Activated CD4-positive, alpha-beta T cell treated with anti-CD3 and anti-CD28 coated beads, Interleukin-2, amount 10 ng/mL, durations not matched to agents 7 days and 5 days (primary cell): ENCODE results near the gene HEATR5A. TPM values are rescaled to one million over a fixed set of nuclear protein-coding genes. Genes with fewer than 3 reads are reported as not detected.

Experiments
- CTCF ChIA-PET: fragments of 350-600 bp; sonication (Branson Sonifier 250); formaldehyde crosslinking; loops from one replicate; lab custom pipeline; 2021; ENCODE audit warnings: antibody characterized with exemption; lab: Charles Lee
- POLR2A ChIA-PET: fragments of 350-600 bp; sonication (Branson Sonifier 250); formaldehyde crosslinking; loops from one replicate; lab custom pipeline; 2021; ENCODE audit warnings: antibody characterized with exemption; lab: Charles Lee
- DNase-seq: peaks from one replicate; pipeline ENCODE4 v3.0.0-alpha.2; 2020
- H3K27ac Mint-ChIP-seq: one replicate; pipeline ENCODE4 v1.8.0; 2021; ENCODE audit warnings: mild to moderate bottlenecking, moderate library complexity, mixed read lengths
- H3K27me3 Mint-ChIP-seq: one replicate; pipeline ENCODE4 v1.8.0; 2021; ENCODE audit warnings: mixed read lengths
- H3K36me3 Mint-ChIP-seq: one replicate; pipeline ENCODE4 v1.8.0; 2021; ENCODE audit warnings: low read depth, mixed read lengths
- H3K4me1 Mint-ChIP-seq: one replicate; pipeline ENCODE4 v1.8.0; 2021; ENCODE audit warnings: mixed read lengths
- H3K4me3 Mint-ChIP-seq: one replicate; pipeline ENCODE4 v1.8.0; 2021; ENCODE audit warnings: mild to moderate bottlenecking, moderate library complexity, mixed read lengths
- H3K9me3 Mint-ChIP-seq: one replicate; pipeline ENCODE4 v1.8.0; 2021; ENCODE audit warnings: mixed read lengths
- total RNA-seq, 2 experiments: library from RNA; stranded (reverse); gene quantifications; one replicate each; pipeline ENCODE4 v1.2.3, GENCODE V29; 2021

HEATR5A gene
- total RNA-seq, 2 experiments from 2014 or later, result 7.1 to 9.6 TPM

- H3K27me3 Mint-ChIP-seq, result no peaks in the 10 kb centered on the region
- ChIA-PET CTCF (no interaction called here), POLR2A (no interaction called here)
- peaks cover 6% of the 10 kb centered on the region for H3K36me3 Mint-ChIP-seq
- peaks cover 4% of the 10 kb centered on the region for H3K4me1 Mint-ChIP-seq
- H3K4me3 Mint-ChIP-seq, result no peak overlapping the region
- no peaks in the 10 kb centered on the region for H3K9me3 Mint-ChIP-seq
- DNase-seq, result no peak
- H3K27ac Mint-ChIP-seq, result no peak overlapping the region
Observed at GRCh38 chr14:31400031-31400638, 20.2 kb downstream of the HEATR5A start.

GRCh38 chr14:31395572-31396205, 24.7 kb downstream of the HEATR5A start:
- Mint-ChIP-seq H3K9me3 (no peaks in the 10 kb centered on the region), H3K27ac (peak overlapping the region; percentile 6), H3K27me3 (no peaks in the 10 kb centered on the region), H3K4me1 (peaks cover 9% of the 10 kb centered on the region), H3K4me3 (no peak overlapping the region), H3K36me3 (peaks cover 6% of the 10 kb centered on the region)
- POLR2A ChIA-PET, result interaction anchor here (1.0 kb wide), 1 partner anchor 25 kb away, joined by 3 read pairs; the partner anchor contains the start of gene HEATR5A
- CTCF ChIA-PET, result interaction anchor here (0.6 to 1.6 kb wide), 2 partner anchors 10 to 22 kb away, joined by 3 to 4 read pairs; no protein-coding TSS in a partner anchor
- no peak for DNase-seq

- POLR2A ChIA-PET, result interaction anchor here (0.5 to 1.0 kb wide), 2 partner anchors 23 to 25 kb away, joined by 3 to 12 read pairs; partner anchors contain the start of gene HEATR5A
Observed at GRCh38 chr14:31395119-31395518, 25.2 kb downstream of the HEATR5A start.

DNA sequence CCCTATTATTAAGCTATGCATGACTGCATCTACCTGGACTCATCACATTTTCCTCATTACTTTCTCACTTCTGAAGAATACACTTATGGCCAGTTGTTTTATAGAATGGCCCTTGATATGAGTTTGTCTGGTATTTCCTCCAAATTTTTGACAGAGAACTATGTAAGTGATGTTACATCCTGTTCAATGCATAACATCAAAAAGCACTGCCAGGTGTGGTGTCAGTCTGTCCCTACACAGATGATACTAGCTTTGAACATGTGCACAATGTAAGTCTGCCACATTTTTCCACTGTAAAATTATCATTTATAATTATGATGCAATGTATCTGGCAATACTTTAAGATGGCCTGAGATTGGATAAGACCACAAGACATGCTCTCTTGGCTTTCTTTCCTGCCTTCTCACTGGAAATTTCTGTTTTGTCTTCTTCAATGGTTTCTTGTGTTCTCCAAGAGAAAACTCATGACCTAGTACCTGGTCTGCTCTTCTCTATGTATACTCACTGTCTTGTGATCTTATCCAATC, 28.3 kb downstream of the HEATR5A start:
- Mint-ChIP-seq H3K4me3 (no peak overlapping the region), H3K27me3 (no peaks in the 10 kb centered on the region), H3K27ac (no peak overlapping the region), H3K36me3 (no peaks in the 10 kb centered on the region), H3K9me3 (no peaks in the 10 kb centered on the region), H3K4me1 (peaks cover 13% of the 10 kb centered on the region)
- no peak for DNase-seq
- CTCF ChIA-PET, result interaction anchor here (0.9 to 1.0 kb wide), 2 partner anchors 14 kb away, joined by 3 read pairs; no protein-coding TSS in a partner anchor
- POLR2A ChIA-PET, result no interaction called here

More at GRCh38 chr14:31395119-31395518, 25.2 kb downstream of the HEATR5A start:
- peaks cover 7% of the 10 kb centered on the region for H3K4me1 Mint-ChIP-seq
- no peak overlapping the region for H3K4me3 Mint-ChIP-seq
- no peaks in the 10 kb centered on the region for H3K27me3 Mint-ChIP-seq
- no peak overlapping the region for H3K27ac Mint-ChIP-seq
- CTCF ChIA-PET, result interaction anchor here (0.6 to 1.6 kb wide), 3 partner anchors 11 to 22 kb away, joined by 3 to 4 read pairs (median 3); no protein-coding TSS in a partner anchor
- H3K9me3 Mint-ChIP-seq, result no peaks in the 10 kb centered on the region
- no peak for DNase-seq
- H3K36me3 Mint-ChIP-seq, result peaks cover 6% of the 10 kb centered on the region

DNA sequence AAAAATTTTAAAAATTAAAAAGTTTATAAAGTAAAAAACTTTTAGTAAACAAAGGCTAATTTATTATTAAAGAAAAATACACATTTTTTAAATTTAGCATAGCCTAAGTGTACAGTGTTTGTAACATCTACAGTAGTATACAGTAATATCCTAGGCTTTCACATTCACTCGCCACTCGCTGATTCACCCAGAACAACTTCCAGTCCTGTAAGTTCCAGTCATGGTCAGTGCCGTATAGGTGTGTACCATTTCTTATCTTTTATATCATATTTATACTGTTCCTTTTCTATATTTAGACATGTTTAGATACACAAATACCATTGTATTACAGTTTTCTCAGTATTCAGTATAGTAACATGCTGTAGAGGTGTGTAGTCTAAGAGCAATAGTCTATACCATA, 28.9 kb downstream of the HEATR5A start:
- Mint-ChIP-seq H3K27me3 (no peaks in the 10 kb centered on the region), H3K9me3 (no peaks in the 10 kb centered on the region), H3K27ac (no peak overlapping the region), H3K36me3 (no peaks in the 10 kb centered on the region), H3K4me3 (no peak overlapping the region), H3K4me1 (peaks cover 13% of the 10 kb centered on the region)
- ChIA-PET POLR2A (no interaction called here), CTCF (interaction anchor here (0.6 to 1.0 kb wide), 3 partner anchors 13 to 193 kb away, joined by 3 to 4 read pairs (median 3); no protein-coding TSS in a partner anchor)
- no peak for DNase-seq

GRCh38 chr14:31389946-31390345, 30.4 kb downstream of the HEATR5A start:
- DNase-seq, result no peak
- no peaks in the 10 kb centered on the region for H3K36me3 Mint-ChIP-seq
- H3K27ac Mint-ChIP-seq, result no peak overlapping the region
- H3K4me1 Mint-ChIP-seq, result peaks cover 13% of the 10 kb centered on the region
- CTCF ChIA-PET, result no interaction called here
- H3K27me3 Mint-ChIP-seq, result no peaks in the 10 kb centered on the region
- no peaks in the 10 kb centered on the region for H3K9me3 Mint-ChIP-seq
- POLR2A ChIA-PET, result no interaction called here
- H3K4me3 Mint-ChIP-seq, result no peak overlapping the region

DNA sequence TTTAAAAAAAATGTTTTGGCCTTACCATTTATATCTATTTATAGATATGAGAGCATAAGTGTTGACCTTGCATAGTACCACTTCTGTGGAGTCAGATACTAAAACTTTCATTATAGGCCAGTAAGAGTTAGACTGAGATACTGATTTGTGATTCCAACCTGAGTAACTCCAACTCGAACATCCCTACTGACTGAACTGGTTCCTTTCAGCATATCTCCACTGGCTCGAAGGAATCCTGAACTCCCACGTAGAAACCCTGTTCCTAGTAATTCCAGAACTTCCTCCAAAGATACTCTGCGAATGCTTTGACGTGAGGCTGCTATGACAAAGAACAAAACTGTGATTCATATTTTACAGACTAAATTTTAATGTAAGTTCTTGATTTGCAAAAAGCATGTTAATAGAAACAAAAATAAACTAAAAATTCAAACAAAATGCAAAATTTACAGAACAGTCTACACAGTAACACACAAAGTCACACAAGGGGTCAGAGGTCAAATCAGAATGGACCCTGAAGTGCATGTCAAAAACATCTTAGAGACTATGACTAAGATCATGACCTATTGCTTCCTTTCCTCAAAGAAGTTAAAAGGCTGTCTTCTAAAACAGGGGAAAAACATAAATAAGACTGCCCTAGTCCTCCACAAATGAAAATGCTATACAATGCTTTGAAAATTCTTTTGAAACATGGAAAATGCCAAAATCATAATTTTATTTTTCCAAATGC, 31.5 kb downstream of the HEATR5A start:
- Mint-ChIP-seq H3K27me3 (no peaks in the 10 kb centered on the region), H3K4me3 (no peak overlapping the region), H3K4me1 (peaks cover 13% of the 10 kb centered on the region), H3K27ac (no peak overlapping the region), H3K36me3 (no peaks in the 10 kb centered on the region), H3K9me3 (no peaks in the 10 kb centered on the region)
- ChIA-PET POLR2A (no interaction called here), CTCF (no interaction called here)
- DNase-seq, result no peak

- H3K27ac Mint-ChIP-seq, result no peak overlapping the region
- CTCF ChIA-PET, result interaction anchor here (0.8 to 2.1 kb wide), 2 partner anchors 10 to 12 kb away, joined by 3 to 6 read pairs; no protein-coding TSS in a partner anchor
- no peak for DNase-seq
- no peaks in the 10 kb centered on the region for H3K9me3 Mint-ChIP-seq
- POLR2A ChIA-PET, result no interaction called here
- no peaks in the 10 kb centered on the region for H3K27me3 Mint-ChIP-seq
- no peak overlapping the region for H3K4me3 Mint-ChIP-seq
- H3K36me3 Mint-ChIP-seq, result peaks cover 3% of the 10 kb centered on the region
- H3K4me1 Mint-ChIP-seq, result peaks cover 11% of the 10 kb centered on the region
Observed at GRCh38 chr14:31387091-31387490, 33.3 kb downstream of the HEATR5A start.

DNA sequence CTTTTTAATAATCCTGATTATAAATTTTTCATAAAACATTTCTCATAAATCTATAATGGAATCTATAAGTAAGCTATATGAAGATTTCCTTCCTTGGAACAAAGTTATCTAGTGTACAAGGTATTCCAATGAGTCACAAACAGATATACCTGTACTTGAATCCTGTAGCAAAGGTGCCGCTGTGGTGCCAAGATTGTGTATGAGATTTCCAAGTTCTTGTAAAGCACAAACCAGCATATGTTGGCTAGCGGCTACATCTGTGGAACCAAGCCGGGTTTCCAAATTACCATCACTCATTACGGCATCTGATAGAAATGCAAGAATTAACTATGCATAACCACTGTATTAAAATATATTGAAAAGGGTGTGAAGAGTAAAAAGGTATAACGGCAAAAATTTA, 34.1 kb downstream of the HEATR5A start:
- Mint-ChIP-seq H3K9me3 (no peaks in the 10 kb centered on the region), H3K27me3 (no peaks in the 10 kb centered on the region), H3K27ac (no peak overlapping the region), H3K36me3 (peaks cover 3% of the 10 kb centered on the region), H3K4me3 (no peak overlapping the region), H3K4me1 (peaks cover 8% of the 10 kb centered on the region)
- POLR2A ChIA-PET, result no interaction called here
- CTCF ChIA-PET, result interaction anchor here (2.1 kb wide), 1 partner anchor 9 kb away, joined by 6 read pairs; no protein-coding TSS in a partner anchor
- no peak for DNase-seq

DNA sequence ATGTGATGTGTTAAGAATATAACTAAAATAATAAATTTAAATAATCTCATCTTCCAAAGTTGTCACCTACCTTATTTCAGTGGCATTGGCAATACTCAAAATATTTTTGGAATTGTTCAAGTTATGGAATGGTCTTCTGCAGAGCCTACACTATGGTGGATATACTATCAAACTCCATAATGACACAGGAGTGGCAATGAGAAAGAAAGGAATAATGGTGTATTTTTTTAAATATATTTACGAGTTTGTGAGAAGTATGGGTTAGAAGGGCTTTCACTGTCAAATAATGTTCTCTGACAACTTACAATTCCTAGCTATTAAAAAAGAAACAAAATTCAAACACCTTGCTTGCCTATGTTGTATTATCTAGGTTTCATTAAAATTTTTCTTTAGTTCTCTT, 38.1 kb downstream of the HEATR5A start:
- POLR2A ChIA-PET, result no interaction called here
- no peak overlapping the region for H3K4me3 Mint-ChIP-seq
- no peaks in the 10 kb centered on the region for H3K9me3 Mint-ChIP-seq
- peaks cover 3% of the 10 kb centered on the region for H3K36me3 Mint-ChIP-seq
- H3K27me3 Mint-ChIP-seq, result no peaks in the 10 kb centered on the region
- peaks cover 11% of the 10 kb centered on the region for H3K4me1 Mint-ChIP-seq
- no peak for DNase-seq
- CTCF ChIA-PET, result no interaction called here
- no peak overlapping the region for H3K27ac Mint-ChIP-seq

GRCh38 chr14:31380106-31380505, 40.2 kb downstream of the HEATR5A start:
- H3K9me3 Mint-ChIP-seq, result no peaks in the 10 kb centered on the region
- no peak overlapping the region for H3K4me3 Mint-ChIP-seq
- DNase-seq, result no peak
- H3K27me3 Mint-ChIP-seq, result no peaks in the 10 kb centered on the region
- H3K36me3 Mint-ChIP-seq, result peaks cover 3% of the 10 kb centered on the region
- POLR2A ChIA-PET, result interaction anchor here (0.6 kb wide), 1 partner anchor 19 kb away, joined by 3 read pairs; no protein-coding TSS in a partner anchor
- CTCF ChIA-PET, result interaction anchor here (0.6 to 1.2 kb wide), 2 partner anchors 93 to 166 kb away, joined by 3 read pairs; no protein-coding TSS in a partner anchor
- H3K4me1 Mint-ChIP-seq, result peaks cover 11% of the 10 kb centered on the region
- no peak overlapping the region for H3K27ac Mint-ChIP-seq
